NCI-H345 treated with DMSO at 0.1 percent for 48 hours (cell line): ENCODE measurements around the gene CCDC85A.

Source experiments
- DNase-seq: peaks from one replicate; lab custom pipeline; 2025; ENCODE audit not compliant: unreplicated experiment; lab: John Stamatoyannopoulos, UW

CCDC85A gene

GRCh38 chr2:56234241-56234640, 50.5 kb downstream of the CCDC85A start:
- no peak for DNase-seq

- DNase-seq, result no peak
Measured at GRCh38 chr2:56239030-56239429, 55.2 kb downstream of the CCDC85A start.

- no peak for DNase-seq
Measured at GRCh38 chr2:56239437-56239836, 55.6 kb downstream of the CCDC85A start.

- DNase-seq, result no peak
Measured at GRCh38 chr2:56240210-56240609, 56.4 kb downstream of the CCDC85A start.

GRCh38 chr2:56244506-56244905, 60.7 kb downstream of the CCDC85A start:
- no peak for DNase-seq

GRCh38 chr2:56244911-56245530, 61.2 kb downstream of the CCDC85A start:
- no peak for DNase-seq

GRCh38 chr2:56248965-56249742, 65.4 kb downstream of the CCDC85A start:
- DNase-seq, result no peak

GRCh38 chr2:56250153-56250729, 66.5 kb downstream of the CCDC85A start:
- DNase-seq, result no peak

- no peak for DNase-seq
Measured at GRCh38 chr2:56260415-56260814, 76.6 kb downstream of the CCDC85A start.

GRCh38 chr2:56262241-56262640, 78.5 kb downstream of the CCDC85A start:
- no peak for DNase-seq

GRCh38 chr2:56263876-56264275, 80.1 kb downstream of the CCDC85A start:
- DNase-seq, result no peak

GRCh38 chr2:56266761-56267414, 83.1 kb downstream of the CCDC85A start:
- no peak for DNase-seq

GRCh38 chr2:56267415-56267788, 83.6 kb downstream of the CCDC85A start:
- no peak for DNase-seq

GRCh38 chr2:56268856-56269255, 85.1 kb downstream of the CCDC85A start:
- no peak for DNase-seq

GRCh38 chr2:56271275-56271674, 87.5 kb downstream of the CCDC85A start:
- no peak for DNase-seq

- DNase-seq, result no peak
Measured at GRCh38 chr2:56285224-56285623, 101.4 kb downstream of the CCDC85A start.

GRCh38 chr2:56286936-56287335, 103.1 kb downstream of the CCDC85A start:
- no peak for DNase-seq

- DNase-seq, result no peak
Measured at GRCh38 chr2:56287508-56287907, 103.7 kb downstream of the CCDC85A start.

- no peak for DNase-seq
Measured at GRCh38 chr2:56287974-56288373, 104.2 kb downstream of the CCDC85A start.

GRCh38 chr2:56288838-56289580, 105.2 kb downstream of the CCDC85A start:
- no peak for DNase-seq

- DNase-seq, result no peak
Measured at GRCh38 chr2:56291711-56292110, 107.9 kb downstream of the CCDC85A start.
